SH-SY5Y (cell line): ENCODE results near the gene UBE4A.

Experiments used
- GATA2 ChIP-seq: IDR thresholded peaks from 2 replicates; pipeline ENCODE4 v1.6.1; 2011; ENCODE audit warnings: mild to moderate bottlenecking, low read depth, low read length
- GATA3 ChIP-seq: IDR thresholded peaks from 2 replicates; pipeline ENCODE4 v1.6.1; 2011; ENCODE audit warnings: low read depth, mild to moderate bottlenecking, low read length, moderate library complexity

GRCh38 chr11:118437208-118438125 is 78.1 kb downstream of the UBE4A start:
- TF ChIP-seq GATA3 (no peak), GATA2 (no peak)
